GM21528 (cell line): ENCODE data around the gene C2orf49.

ENCODE experiments used
- ATAC-seq: cut with Tn5 transposase; IDR thresholded peaks from one replicate; pipeline ENCODE4 v1.9.1; 2021; ENCODE audit warnings: mild to moderate bottlenecking, moderate library complexity; ENCODE audit not compliant: unreplicated experiment, low FRiP score

Gene C2orf49

GRCh38 chr2:105380432-105381100 lies 43.2 kb downstream of the C2orf49 start:
- ATAC-seq: no peak

- ATAC-seq: no peak
Observed at GRCh38 chr2:105381101-105381668, 43.8 kb downstream of the C2orf49 start.

DNA sequence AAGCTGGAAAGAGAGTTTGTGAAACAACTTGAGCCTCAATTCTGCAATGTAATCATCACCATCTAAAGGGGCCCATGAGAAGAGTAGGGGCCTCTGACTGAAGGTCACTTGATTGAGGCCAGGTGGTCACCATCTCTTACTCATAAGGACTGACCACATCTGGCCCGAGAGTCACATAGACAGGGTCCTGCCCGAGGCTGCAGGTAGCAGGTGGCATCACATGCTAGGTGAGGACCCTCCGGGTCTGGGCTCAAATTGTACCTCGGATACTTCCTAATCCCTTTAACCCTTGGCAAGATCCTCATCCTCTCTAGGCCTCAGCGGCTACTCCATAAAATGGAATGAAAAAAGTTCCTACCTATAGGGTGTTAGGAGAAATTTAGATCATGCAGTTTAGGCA lies 44.8 kb downstream of the C2orf49 start:
- ATAC-seq: no peak

DNA sequence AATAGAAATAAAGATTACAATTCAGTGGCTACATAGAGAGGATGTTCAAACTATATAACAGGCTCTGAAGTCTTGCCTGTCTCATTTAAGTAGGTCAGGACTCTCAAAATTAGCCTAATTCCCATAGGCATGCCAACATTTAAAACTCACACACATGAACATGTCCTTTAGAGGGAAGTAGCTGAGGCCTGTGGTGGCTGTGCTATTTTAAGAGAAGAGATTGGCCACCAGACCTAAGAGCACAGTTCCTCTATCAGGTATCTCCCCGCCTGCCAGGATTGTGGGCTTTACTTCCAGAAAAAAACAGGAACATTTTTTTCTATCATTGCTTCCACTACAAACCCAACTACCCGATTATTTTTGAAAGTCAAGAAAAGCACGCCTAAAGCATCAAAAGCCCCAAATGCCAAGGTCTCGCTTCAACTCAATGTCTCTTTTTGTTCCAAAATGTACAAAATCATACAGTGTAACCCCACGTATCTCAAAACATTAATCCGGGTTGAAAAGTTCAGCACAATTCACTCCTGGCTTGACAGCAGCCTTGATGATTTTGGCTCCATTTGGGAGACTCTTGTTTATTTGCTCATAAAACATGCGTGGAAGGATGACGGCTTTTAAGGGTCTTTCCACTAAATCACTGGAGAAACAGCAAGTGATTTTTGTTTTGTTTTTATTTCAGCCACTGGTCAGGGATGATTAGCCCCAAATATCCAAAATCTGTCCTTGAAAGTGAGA lies 46.3 kb downstream of the C2orf49 start:
- no peak for ATAC-seq

GRCh38 chr2:105384216-105384615 lies 46.9 kb downstream of the C2orf49 start:
- ATAC-seq: no peak

DNA sequence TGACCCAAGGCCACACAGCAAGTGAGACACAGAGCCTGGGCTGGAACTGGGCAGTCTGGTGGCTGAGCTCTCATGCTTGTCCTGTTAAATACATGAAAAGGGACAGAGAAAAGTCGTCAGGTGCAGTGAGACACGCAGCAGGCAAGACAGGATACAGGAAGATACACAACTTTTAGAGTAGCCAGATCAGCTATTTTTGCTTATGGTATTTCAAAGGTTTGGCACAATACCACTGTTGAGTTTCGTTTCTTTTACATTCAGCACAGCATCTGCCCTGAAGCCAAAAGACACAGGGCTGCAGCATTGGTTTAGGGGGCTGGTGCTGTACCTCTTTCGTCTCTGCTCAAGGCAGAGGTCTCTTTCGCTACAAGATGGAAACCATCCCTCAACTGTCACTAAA lies 47.5 kb downstream of the C2orf49 start:
- ATAC-seq: no peak

- ATAC-seq: no peak
Observed at GRCh38 chr2:105385731-105386540, 48.6 kb downstream of the C2orf49 start.

DNA sequence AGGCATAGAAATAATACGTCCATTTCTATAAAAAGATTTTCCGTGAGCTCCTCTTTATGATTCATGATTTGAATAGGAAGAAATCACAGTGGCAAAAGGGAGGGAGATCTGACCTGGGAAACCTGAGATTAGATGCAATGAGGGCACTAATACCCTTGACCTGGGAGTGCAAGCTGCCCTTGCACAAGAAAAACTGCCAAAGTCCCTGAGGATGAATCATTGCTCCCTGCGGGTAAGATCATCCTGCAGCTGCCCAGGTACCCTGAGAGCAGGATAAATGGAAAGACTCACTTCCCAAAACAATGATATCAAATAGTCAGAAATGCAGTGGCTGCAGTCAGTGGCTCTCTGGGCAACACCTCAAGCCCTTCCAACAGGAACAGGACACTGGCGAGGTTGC lies 49.9 kb downstream of the C2orf49 start:
- no peak for ATAC-seq

- ATAC-seq: no peak
Observed at GRCh38 chr2:105388971-105389381, 51.6 kb downstream of the C2orf49 start.

- no peak for ATAC-seq
Observed at GRCh38 chr2:105390454-105390853, 53.1 kb downstream of the C2orf49 start.

GRCh38 chr2:105391058-105391627 lies 53.8 kb downstream of the C2orf49 start:
- ATAC-seq: no peak

DNA sequence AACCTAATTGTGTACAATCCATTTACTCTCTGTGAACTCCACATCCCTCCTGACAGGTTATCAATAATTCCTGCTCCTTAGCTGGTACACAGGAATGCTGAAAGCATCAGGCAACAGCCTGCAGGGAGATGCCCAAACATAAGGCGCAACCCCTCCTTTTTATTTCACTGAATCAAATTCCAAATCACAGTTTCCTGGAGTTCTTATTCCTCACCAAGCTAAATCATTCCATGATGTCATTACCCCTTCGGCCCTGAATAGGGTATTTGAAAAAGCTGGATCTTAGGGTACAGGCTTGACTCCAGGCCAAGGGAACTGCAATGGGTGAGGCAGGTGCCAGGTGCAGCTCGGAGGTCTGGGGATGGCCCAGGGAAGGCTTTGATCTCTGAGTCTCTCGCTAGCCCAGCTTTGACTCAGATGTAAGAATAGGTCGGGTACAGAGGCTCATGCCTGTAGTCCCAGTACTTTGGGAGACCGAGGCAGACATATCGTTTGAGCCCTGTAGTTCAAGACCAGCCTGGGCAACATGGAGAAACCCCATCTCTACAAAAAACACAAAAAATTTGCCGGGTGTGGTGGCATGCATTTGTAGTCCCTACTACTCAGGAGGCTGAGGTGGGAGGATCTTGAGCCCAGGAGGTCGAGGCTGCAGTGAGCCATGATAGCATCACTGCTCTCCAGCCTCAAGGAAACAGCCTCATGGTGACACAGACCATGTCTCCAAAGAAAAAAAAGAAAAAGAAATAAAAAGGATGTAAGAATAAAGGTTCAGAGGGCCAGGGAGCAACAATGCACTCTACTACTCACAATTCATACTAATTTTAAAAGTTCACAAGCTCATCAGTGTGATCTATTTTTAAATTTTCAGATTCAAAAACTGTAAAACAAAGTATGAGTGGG lies 54.7 kb downstream of the C2orf49 start:
- ATAC-seq: no peak

DNA sequence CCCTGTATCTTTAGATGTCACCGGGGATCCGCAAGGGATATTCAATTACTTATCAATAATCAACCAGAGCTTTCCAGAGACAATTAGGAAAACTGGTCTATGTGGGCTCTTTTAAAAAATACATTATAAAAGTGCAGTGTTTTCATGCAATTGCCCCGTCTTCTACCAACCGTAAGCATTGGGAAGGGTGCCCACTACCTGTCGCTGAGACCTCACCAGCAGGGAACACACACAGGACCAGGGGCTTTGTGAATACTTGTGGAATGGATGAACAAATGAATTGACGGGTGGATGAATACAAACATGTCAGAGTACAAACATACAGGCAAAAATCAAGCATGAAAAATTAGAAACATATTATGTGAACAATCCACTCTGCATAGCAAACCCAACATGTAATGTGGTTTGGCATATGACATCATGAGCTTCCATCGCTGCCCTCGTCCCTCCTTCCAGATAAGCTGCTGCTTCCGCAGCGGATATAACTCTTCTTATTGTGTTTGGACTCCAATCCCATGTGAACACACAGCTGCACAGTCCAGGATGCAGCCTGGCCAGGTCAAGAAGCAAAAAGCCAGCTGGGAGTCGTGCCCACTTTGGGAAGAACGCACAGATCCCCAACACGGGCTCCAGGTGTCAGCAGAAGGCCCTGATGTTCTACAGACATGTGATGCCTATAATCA lies 56.2 kb downstream of the C2orf49 start:
- no peak for ATAC-seq

DNA sequence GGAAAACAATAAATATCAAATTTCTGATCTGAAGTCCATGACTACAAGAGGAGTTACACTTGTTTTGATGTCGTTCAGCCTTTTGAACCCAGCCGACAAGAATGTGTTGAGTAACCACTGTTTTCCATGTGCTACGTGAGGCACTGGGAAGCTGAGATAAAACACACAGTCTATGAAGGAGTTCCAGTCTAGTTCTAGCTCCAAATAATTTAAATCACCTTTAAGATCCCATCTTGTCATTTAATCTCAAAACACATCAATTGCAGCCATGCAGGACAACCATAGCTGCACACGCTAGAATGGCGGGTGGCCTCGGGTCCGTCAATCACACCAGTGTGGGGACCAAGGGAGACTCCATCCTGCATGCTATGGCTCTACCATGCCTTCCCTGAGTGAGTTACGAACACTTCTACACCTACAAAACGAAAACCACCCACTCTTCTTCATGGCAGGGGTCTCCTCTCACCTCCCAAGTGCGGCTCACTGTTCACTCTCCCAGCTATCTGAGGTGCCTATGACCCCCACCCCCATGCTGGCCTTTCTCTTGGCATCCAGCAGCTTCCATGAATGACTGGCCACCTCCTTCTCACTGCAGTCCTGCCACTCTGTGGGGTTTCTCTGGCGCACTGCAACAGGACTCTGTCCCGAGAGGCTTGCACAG lies 57.7 kb downstream of the C2orf49 start:
- no peak for ATAC-seq

DNA sequence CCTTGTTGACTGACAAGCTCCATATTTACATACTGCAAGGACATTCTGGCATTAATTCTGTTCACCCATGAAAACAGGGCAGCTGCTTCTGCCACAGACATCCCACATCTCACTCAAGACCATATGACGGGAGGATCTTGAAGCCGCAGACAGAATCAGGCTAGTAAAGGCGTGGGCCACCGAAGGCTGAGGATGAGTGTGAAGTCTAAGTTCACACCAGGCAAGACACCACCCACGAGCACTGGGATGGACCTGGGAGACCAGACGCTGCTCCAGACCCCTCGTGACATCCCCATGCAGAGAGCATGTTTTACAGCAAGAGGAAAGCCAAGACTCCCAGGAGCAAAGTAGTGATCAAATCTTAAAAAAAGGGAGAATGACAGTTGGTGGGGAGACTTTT lies 58.4 kb downstream of the C2orf49 start:
- ATAC-seq: no peak

GRCh38 chr2:105396254-105397024 lies 59.1 kb downstream of the C2orf49 start:
- no peak for ATAC-seq

- ATAC-seq: no peak
Observed at GRCh38 chr2:105397025-105397722, 59.8 kb downstream of the C2orf49 start.
